Smooth muscle cell (in vitro differentiated cells): Measurements from ENCODE around the gene PELO. TPM values are rescaled to one million over a fixed set of nuclear protein-coding genes. Genes with fewer than 3 reads are reported as not detected.

Source experiments
- DNase-seq: peaks from one replicate; lab custom pipeline; 2025; ENCODE audit not compliant: unreplicated experiment; lab: John Stamatoyannopoulos, UW
- H2AFZ ChIP-seq: fragments of 200-600 bp; sonication (generic); 2 replicates; pipeline ENCODE4 v1.6.0; 2016; ENCODE audit warnings: antibody characterized with exemption, low read depth, mild to moderate bottlenecking
- H3F3A ChIP-seq: fragments of 200-600 bp; sonication (generic); 2 replicates; pipeline ENCODE4 v1.6.0; 2017; ENCODE audit warnings: antibody characterized with exemption, low read depth
- H3K27ac ChIP-seq: fragments of 200-600 bp; sonication (generic); 2 replicates; pipeline ENCODE4 v1.5.1; 2016; ENCODE audit warnings: low read depth, mild to moderate bottlenecking
- H3K27me3 ChIP-seq: fragments of 200-600 bp; sonication (generic); 2 replicates; pipeline ENCODE4 v1.6.1; 2016; ENCODE audit warnings: low read depth, mild to moderate bottlenecking
- H3K36me3 ChIP-seq: fragments of 200-600 bp; sonication (generic); 2 replicates; pipeline ENCODE4 v1.5.1; 2016; ENCODE audit warnings: low read depth
- H3K4me1 ChIP-seq: fragments of 200-600 bp; sonication (generic); 2 replicates; pipeline ENCODE4 v1.5.1; 2016; ENCODE audit warnings: low read depth
- H3K4me2 ChIP-seq: fragments of 200-600 bp; sonication (generic); 2 replicates; pipeline ENCODE4 v1.6.0; 2016; ENCODE audit warnings: mild to moderate bottlenecking
- H3K4me3 ChIP-seq: fragments of 200-600 bp; sonication (generic); 2 replicates; pipeline ENCODE4 v1.5.1; 2016; ENCODE audit warnings: mild to moderate bottlenecking
- H3K79me2 ChIP-seq: fragments of 200-600 bp; sonication (generic); 2 replicates; pipeline ENCODE4 v1.6.0; 2016; ENCODE audit warnings: low read depth, mild to moderate bottlenecking
- H3K9ac ChIP-seq: fragments of 200-600 bp; sonication (generic); 2 replicates; pipeline ENCODE4 v1.6.0; 2016; ENCODE audit warnings: low read depth
- H3K9me3 ChIP-seq: fragments of 200-600 bp; sonication (generic); replicated peaks from 2 replicates; pipeline ENCODE4 v1.5.1; 2016; ENCODE audit warnings: low read depth
- H4K20me1 ChIP-seq: fragments of 200-600 bp; sonication (generic); 2 replicates; pipeline ENCODE4 v1.6.0; 2016; ENCODE audit warnings: low read depth
- CTCF ChIP-seq: fragments of 200-600 bp; sonication (generic); IDR thresholded peaks from 2 replicates; pipeline ENCODE4 v1.5.1; 2017; ENCODE audit warnings: borderline replicate concordance, mild to moderate bottlenecking, antibody characterized with exemption; ENCODE audit not compliant: insufficient read depth, poor library complexity, severe bottlenecking
- WGBS: methylation state at CpG from one replicate; pipeline ENCODE4 v1.1.7; 2016; ENCODE audit warnings: low lambda C conversion rate; 5-methylcytosine and 5-hydroxymethylcytosine counted together
- polyA plus RNA-seq: library from polyadenylated mRNA; unstranded; fragments of >200 nt; fragmentation: Nextera tagmentation; extraction: Ambion mirVana; gene quantifications from 2 replicates; pipeline ENCODE4 v1.2.1, GENCODE V29; 2016
- total RNA-seq: library from RNA; depleted of rRNA; stranded (reverse); fragments of >200 nt; gene quantifications from 2 replicates; pipeline ENCODE4 v1.2.3, GENCODE V29; 2014

Gene PELO
- total and polyA plus RNA-seq, 2 experiments from 2014 or later = 37.0 to 88.2 TPM

GRCh38 chr5:52778781-52779180 is 8.9 kb upstream of the PELO start:
- WGBS = 86% methylated on average over 1 of the region's 1 CpG
- H3K79me2 ChIP-seq = no peaks in the 10 kb centered on the region
- no peak for DNase-seq
- H3K4me2 ChIP-seq = no peak overlapping the region
- H3K27me3 ChIP-seq = no peaks in the 10 kb centered on the region
- H4K20me1 ChIP-seq = no peaks in the 10 kb centered on the region
- no peaks in the 10 kb centered on the region for H3K36me3 ChIP-seq
- H3K9me3 ChIP-seq = no peaks in the 10 kb centered on the region
- H3F3A ChIP-seq = no peaks in the 10 kb centered on the region
- no peak overlapping the region for H3K27ac ChIP-seq
- no peak overlapping the region for H3K9ac ChIP-seq
- no peak for TF ChIP-seq CTCF
- no peak overlapping the region for H2AFZ ChIP-seq
- H3K4me3 ChIP-seq = no peak overlapping the region
- peaks cover under 1% of the 10 kb centered on the region for H3K4me1 ChIP-seq

- H3K4me2 ChIP-seq = no peak overlapping the region
- no peaks in the 10 kb centered on the region for H3K27me3 ChIP-seq
- H3K27ac ChIP-seq = no peak overlapping the region
- no peaks in the 10 kb centered on the region for H3K4me1 ChIP-seq
- H3F3A ChIP-seq = no peaks in the 10 kb centered on the region
- H3K9ac ChIP-seq = no peak overlapping the region
- H4K20me1 ChIP-seq = no peaks in the 10 kb centered on the region
- H3K79me2 ChIP-seq = no peaks in the 10 kb centered on the region
- H3K36me3 ChIP-seq = no peaks in the 10 kb centered on the region
- no peak overlapping the region for H3K4me3 ChIP-seq
- no peak overlapping the region for H2AFZ ChIP-seq
- TF ChIP-seq CTCF = no peak
- no peak for DNase-seq
- no peaks in the 10 kb centered on the region for H3K9me3 ChIP-seq
These were observed 8.5 kb upstream of the PELO start for GRCh38 chr5:52779213-52779612.

DNA sequence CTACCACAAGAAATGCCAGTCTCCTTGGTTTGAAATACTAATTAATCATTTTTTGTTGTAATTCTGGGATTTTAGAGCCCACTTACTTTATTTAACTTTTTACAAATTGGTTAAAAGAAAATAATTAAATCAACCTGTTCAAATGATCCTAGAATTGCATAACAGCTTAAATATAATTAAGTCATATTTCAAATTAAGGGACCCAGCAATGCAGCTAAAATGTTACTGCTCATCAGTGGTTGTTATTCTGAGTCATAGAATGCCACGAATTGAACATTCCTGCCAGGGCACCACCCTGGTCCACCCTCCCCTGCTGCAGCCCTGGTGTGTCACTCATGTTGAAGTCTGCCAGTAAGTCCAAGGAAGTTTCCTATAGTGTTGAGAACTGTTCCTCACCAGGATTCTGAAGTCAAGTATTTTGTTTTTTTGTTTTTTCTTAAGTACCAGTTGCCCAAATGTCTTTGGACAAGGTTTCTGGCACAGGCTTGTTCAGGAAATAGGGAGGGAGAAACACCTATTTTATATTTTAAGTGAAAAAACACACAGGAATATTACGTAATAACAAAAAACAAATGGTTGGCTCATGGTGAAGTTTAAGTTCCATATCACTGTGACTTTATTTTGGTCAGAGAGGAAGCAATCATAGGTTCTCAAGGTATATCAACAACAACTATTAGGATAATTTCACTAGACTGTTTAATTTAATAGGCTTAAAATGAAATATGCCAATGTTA is 4.3 kb upstream of the PELO start:
- Histone ChIP-seq H3K4me3 (no peak overlapping the region), H3K4me1 (no peaks in the 10 kb centered on the region), H3K36me3 (no peaks in the 10 kb centered on the region), H3K9ac (no peak overlapping the region), H3K79me2 (peaks cover 4% of the 10 kb centered on the region), H2AFZ (no peak overlapping the region), H3K27ac (no peak overlapping the region), H3K9me3 (no peaks in the 10 kb centered on the region), H4K20me1 (no peaks in the 10 kb centered on the region), H3F3A (peaks cover 15% of the 10 kb centered on the region), H3K27me3 (no peaks in the 10 kb centered on the region), H3K4me2 (no peak overlapping the region)
- WGBS = 72% methylated on average over 2 of the region's 2 CpGs
- no peak for DNase-seq
- TF ChIP-seq CTCF = no peak

DNA sequence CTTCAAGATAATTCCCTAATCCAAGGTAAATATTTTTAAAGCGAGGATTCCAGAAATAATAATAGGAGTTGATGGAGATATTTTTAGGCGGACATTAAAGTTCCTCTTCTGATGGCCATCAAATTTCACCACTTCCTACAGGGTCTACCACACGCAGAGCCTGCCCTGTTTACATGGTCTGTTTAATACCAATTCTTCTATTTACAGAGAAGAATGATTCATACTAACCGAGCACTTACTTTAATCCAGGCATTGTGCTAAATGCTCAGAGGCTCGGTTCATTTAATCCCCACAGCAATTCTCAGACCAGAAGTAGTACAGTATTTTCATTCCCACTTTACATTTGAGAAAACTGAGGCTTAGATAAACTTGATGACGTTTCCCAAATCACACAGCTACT is 3.0 kb upstream of the PELO start:
- no peak overlapping the region for H3K27ac ChIP-seq
- no peak for TF ChIP-seq CTCF
- H3K9ac ChIP-seq = no peak overlapping the region
- no peak overlapping the region for H2AFZ ChIP-seq
- no peak overlapping the region for H3K4me3 ChIP-seq
- no peaks in the 10 kb centered on the region for H3K4me1 ChIP-seq
- no peaks in the 10 kb centered on the region for H3K9me3 ChIP-seq
- no peaks in the 10 kb centered on the region for H4K20me1 ChIP-seq
- DNase-seq = no peak
- peaks cover 18% of the 10 kb centered on the region for H3K79me2 ChIP-seq
- H3K27me3 ChIP-seq = no peaks in the 10 kb centered on the region
- no peak overlapping the region for H3K4me2 ChIP-seq
- H3K36me3 ChIP-seq = no peaks in the 10 kb centered on the region
- WGBS = 40% methylated on average over 6 of the region's 6 CpGs
- peaks cover 17% of the 10 kb centered on the region for H3F3A ChIP-seq
